HCT116 (cell line): ENCODE measurements around the gene PLBD2. TPM values are rescaled to one million over a fixed set of nuclear protein-coding genes. Genes with fewer than 3 reads are reported as not detected.

ENCODE experiments used
- ATAC-seq: fragments of 200-7000 bp; cut with Tn5 transposase; 2 replicates; pipeline ENCODE4 v1.9.1; 2020; ENCODE audit warnings: mild to moderate bottlenecking, moderate library complexity
- BruUV-seq: library from RNA; stranded (reverse); fragments of 400-500 nt; replicated peaks from 2 replicates; lab custom pipeline; 2021; lab: Mats Ljungman, UMichigan
- CTCF ChIA-PET: fragments of 300-600 bp; sonication (Branson Sonifier 250); formaldehyde crosslinking; loops from one replicate; lab custom pipeline; 2021; ENCODE audit warnings: antibody characterized with exemption; lab: Charles Lee
- POLR2A ChIA-PET: fragments of 300-600, 350-600 bp; sonication (Branson Sonifier 250); formaldehyde crosslinking; loops from one replicate; lab custom pipeline; 2021; ENCODE audit warnings: antibody characterized with exemption; lab: Charles Lee
- RAD21 ChIA-PET, 2 experiments: fragments of 300-600 bp; sonication (Branson Sonifier 250); formaldehyde crosslinking; loops; one replicate each; lab custom pipeline; 2023; ENCODE audit warnings: low total read pairs in 2 of 2; ENCODE audit not compliant: uncharacterized antibody in 2 of 2, unreplicated experiment in 2 of 2, low non-redundant PET in 1 of 2; lab: Charles Lee
- DNase-seq: peaks from one replicate; pipeline ENCODE4 v3.0.0-alpha.2; 2010; ENCODE audit warnings: low read depth, low spot score
- H2AFZ ChIP-seq: fragments of 200-600 bp; shearing (Covaris generic), sonication (generic); 2 replicates; pipeline ENCODE4 v1.6.1; 2017; ENCODE audit warnings: low read depth, mixed run types, mixed read lengths, antibody characterized with exemption, low read length; ENCODE audit not compliant: poor library complexity, severe bottlenecking
- H3K27ac ChIP-seq: 2 replicates; pipeline ENCODE4 v1.5.1; 2012; ENCODE audit warnings: low read depth, low read length
- H3K27me3 ChIP-seq: fragments of 200-600 bp; sonication (generic); 2 replicates; pipeline ENCODE4 v1.6.1; 2016; ENCODE audit warnings: mixed run types, low read length, mixed read lengths; ENCODE audit not compliant: insufficient read depth
- H3K36me3 ChIP-seq, 2 experiments: fragments of 200-500 bp in 1 of 2; fragments of 200-600 bp in 1 of 2; sonication (Bioruptor generic) in 1 of 2; sonication (generic) in 1 of 2; 2 replicates each; pipeline versions ENCODE4 v1.5.1 to v1.6.1; 2014 to 2016; ENCODE audit warnings: low read length in 2 of 2, inconsistent platforms in 1 of 2, mixed read lengths in 1 of 2, mixed run types in 1 of 2; ENCODE audit not compliant: insufficient read depth in 2 of 2, control insufficient read depth in 1 of 2
- H3K4me1 ChIP-seq, 2 experiments: fragments of 200-600 bp in 1 of 2; sonication (generic) in 1 of 2; 2 replicates each; pipeline versions ENCODE4 v1.5.1 to v1.6.1; 2012 to 2017; ENCODE audit warnings: low read length in 2 of 2, inconsistent platforms in 1 of 2, mild to moderate bottlenecking in 1 of 2, mixed read lengths in 1 of 2, mixed run types in 1 of 2, moderate library complexity in 1 of 2; ENCODE audit not compliant: insufficient read depth in 2 of 2, control insufficient read depth in 1 of 2
- H3K4me2 ChIP-seq: fragments of 200-600 bp; sonication (generic); 2 replicates; pipeline ENCODE4 v1.6.1; 2017; ENCODE audit warnings: mixed run types, low read length, mixed read lengths
- H3K4me3 ChIP-seq, 2 experiments: fragments of 200-600 bp in 1 of 2; sonication (generic) in 1 of 2; replicated peaks in 1 of 2; 2 replicates each; pipeline ENCODE4 v1.5.1; 2011 to 2016; ENCODE audit warnings: low read length in 2 of 2, control low read depth in 1 of 2, low read depth in 1 of 2, mild to moderate bottlenecking in 1 of 2, mixed read lengths in 1 of 2, mixed run types in 1 of 2
- H3K79me2 ChIP-seq: fragments of 200-600 bp; sonication (generic); 2 replicates; pipeline ENCODE4 v1.6.1; 2017; ENCODE audit warnings: mild to moderate bottlenecking, mixed run types, low read length, moderate library complexity, mixed read lengths; ENCODE audit not compliant: insufficient read depth
- H3K9ac ChIP-seq: fragments of 200-600 bp; sonication (generic); 2 replicates; pipeline ENCODE4 v1.6.1; 2016; ENCODE audit warnings: low read length, mixed read lengths
- H3K9me2 ChIP-seq: fragments of 200-600 bp; sonication (generic), shearing (Covaris generic); 2 replicates; pipeline ENCODE4 v1.6.1; 2017; ENCODE audit warnings: mixed run types, mild to moderate bottlenecking, moderate library complexity; ENCODE audit not compliant: insufficient read depth
- H3K9me3 ChIP-seq, 2 experiments: fragments of 200-500 bp in 1 of 2; fragments of 200-600 bp in 1 of 2; sonication (Bioruptor generic) in 1 of 2; sonication (generic) in 1 of 2; 2 replicates each; pipeline ENCODE4 v1.6.1; 2014 to 2017; ENCODE audit warnings: low read length in 2 of 2, mixed read lengths in 2 of 2, inconsistent platforms in 1 of 2, low read depth in 1 of 2, mild to moderate bottlenecking in 1 of 2, mixed run types in 1 of 2, moderate library complexity in 1 of 2; ENCODE audit not compliant: control insufficient read depth in 1 of 2, insufficient read depth in 1 of 2
- H4K20me1 ChIP-seq: fragments of 200-600 bp; sonication (generic), shearing (Covaris generic); 2 replicates; pipeline ENCODE4 v1.6.1; 2017; ENCODE audit warnings: mixed run types, mild to moderate bottlenecking, moderate library complexity; ENCODE audit not compliant: insufficient read depth
- CBX3 ChIP-seq: IDR thresholded peaks from 2 replicates; pipeline ENCODE4 v1.6.1; 2012; ENCODE audit warnings: low read depth
- CEBPB ChIP-seq: IDR thresholded peaks from 2 replicates; pipeline ENCODE4 v1.6.1; 2012; ENCODE audit warnings: low read depth
- EGR1 ChIP-seq: IDR thresholded peaks from 2 replicates; pipeline ENCODE4 v1.6.1; 2012; ENCODE audit warnings: low read depth
- ELF1 ChIP-seq: IDR thresholded peaks from 2 replicates; pipeline ENCODE4 v1.6.1; 2012; ENCODE audit warnings: low read depth, borderline replicate concordance
- EZH2 ChIP-seq: fragments of 200-600 bp; sonication (generic); IDR thresholded peaks from 2 replicates; pipeline ENCODE4 v1.6.1; 2017; ENCODE audit warnings: antibody characterized with exemption, mixed run types
- EZH2phosphoT487 ChIP-seq: fragments of 200-600 bp; IDR thresholded peaks from 2 replicates; pipeline ENCODE4 v1.6.1; 2018; ENCODE audit warnings: antibody characterized with exemption, borderline replicate concordance
- FOSL1 ChIP-seq: IDR thresholded peaks from 2 replicates; pipeline ENCODE4 v1.6.1; 2012; ENCODE audit warnings: low read depth
- JUND ChIP-seq: IDR thresholded peaks from 2 replicates; pipeline ENCODE4 v1.6.1; 2012
- POLR2A ChIP-seq: IDR thresholded peaks from 2 replicates; pipeline ENCODE4 v1.7.0; 2011; ENCODE audit warnings: borderline replicate concordance; ENCODE audit not compliant: insufficient read depth, insufficient read length; ENCODE audit errors: extremely low read depth
- POLR2AphosphoS5 ChIP-seq: IDR thresholded peaks from 2 replicates; pipeline ENCODE4 v1.6.1; 2011; ENCODE audit warnings: mild to moderate bottlenecking, low read depth, low read length, moderate library complexity
- RAD21 ChIP-seq: IDR thresholded peaks from 2 replicates; pipeline ENCODE4 v1.6.1; 2012; ENCODE audit warnings: low read depth, mild to moderate bottlenecking
- SRF ChIP-seq: IDR thresholded peaks from 2 replicates; pipeline ENCODE4 v1.6.1; 2012; ENCODE audit warnings: low read depth
- TCF7L2 ChIP-seq: IDR thresholded peaks from 2 replicates; pipeline ENCODE4 v1.7.0; 2011; ENCODE audit warnings: borderline replicate concordance, inconsistent platforms; ENCODE audit not compliant: insufficient read depth, insufficient read length; ENCODE audit errors: extremely low read depth
- ZBTB33 ChIP-seq: IDR thresholded peaks from 2 replicates; pipeline ENCODE4 v1.6.1; 2011; ENCODE audit warnings: mild to moderate bottlenecking, low read length, moderate library complexity; ENCODE audit not compliant: insufficient replicate concordance; ENCODE audit errors: extremely low read depth
- ZFX ChIP-seq: fragments of 450-650 bp; IDR thresholded peaks from 2 replicates; pipeline ENCODE4 v1.6.1; 2017
- intact Hi-C: fragments of 100-400 bp; cut with micrococcal nuclease; formaldehyde crosslinking; loops from 2 replicates; pipeline ENCODE4 v1.10.0; 2022
- total RNA-seq: library from RNA; stranded (reverse); gene quantifications from one replicate; pipeline ENCODE4 v1.2.1, GENCODE V29; 2021; ENCODE audit not compliant: unreplicated experiment
- TF ChIP-seq, protein P1 (sequence below), 3 experiments: fragments of 200-600 bp in 1 of 3; sonication (generic) in 1 of 3; IDR thresholded peaks in 2 of 3; conservative IDR thresholded peaks in 1 of 3; 2 replicates each; pipeline ENCODE4 v1.5.1; 2012 to 2017; ENCODE audit warnings: low read depth in 2 of 3, low read length in 2 of 3, antibody characterized with exemption in 1 of 3, borderline replicate concordance in 1 of 3, control low read depth in 1 of 3, mild to moderate bottlenecking in 1 of 3, mixed read lengths in 1 of 3, mixed run types in 1 of 3, moderate library complexity in 1 of 3; ENCODE audit not compliant: insufficient read depth in 1 of 3
- TF ChIP-seq, protein P2 (sequence below): IDR thresholded peaks from 2 replicates; pipeline ENCODE4 v1.6.1; 2012
- TF ChIP-seq, protein P3 (sequence below): IDR thresholded peaks from 2 replicates; pipeline ENCODE4 v1.6.1; 2012

Gene PLBD2
- total RNA-seq, 1 experiment from 2014 or later: 45.0 TPM

- TF ChIP-seq, protein P1, sequence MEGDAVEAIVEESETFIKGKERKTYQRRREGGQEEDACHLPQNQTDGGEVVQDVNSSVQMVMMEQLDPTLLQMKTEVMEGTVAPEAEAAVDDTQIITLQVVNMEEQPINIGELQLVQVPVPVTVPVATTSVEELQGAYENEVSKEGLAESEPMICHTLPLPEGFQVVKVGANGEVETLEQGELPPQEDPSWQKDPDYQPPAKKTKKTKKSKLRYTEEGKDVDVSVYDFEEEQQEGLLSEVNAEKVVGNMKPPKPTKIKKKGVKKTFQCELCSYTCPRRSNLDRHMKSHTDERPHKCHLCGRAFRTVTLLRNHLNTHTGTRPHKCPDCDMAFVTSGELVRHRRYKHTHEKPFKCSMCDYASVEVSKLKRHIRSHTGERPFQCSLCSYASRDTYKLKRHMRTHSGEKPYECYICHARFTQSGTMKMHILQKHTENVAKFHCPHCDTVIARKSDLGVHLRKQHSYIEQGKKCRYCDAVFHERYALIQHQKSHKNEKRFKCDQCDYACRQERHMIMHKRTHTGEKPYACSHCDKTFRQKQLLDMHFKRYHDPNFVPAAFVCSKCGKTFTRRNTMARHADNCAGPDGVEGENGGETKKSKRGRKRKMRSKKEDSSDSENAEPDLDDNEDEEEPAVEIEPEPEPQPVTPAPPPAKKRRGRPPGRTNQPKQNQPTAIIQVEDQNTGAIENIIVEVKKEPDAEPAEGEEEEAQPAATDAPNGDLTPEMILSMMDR (IDR thresholded peaks at IDR 0.05 in 2 of 3, conservative IDR thresholded peaks at IDR 0.05 in 1 of 3; ENCODE audit: borderline replicate concordance in 1 of 3, insufficient read depth in 1 of 3, low read depth in 2 of 3, low read length in 2 of 3): no peak
- TF ChIP-seq ZBTB33: no peak
- TF ChIP-seq, protein P2, sequence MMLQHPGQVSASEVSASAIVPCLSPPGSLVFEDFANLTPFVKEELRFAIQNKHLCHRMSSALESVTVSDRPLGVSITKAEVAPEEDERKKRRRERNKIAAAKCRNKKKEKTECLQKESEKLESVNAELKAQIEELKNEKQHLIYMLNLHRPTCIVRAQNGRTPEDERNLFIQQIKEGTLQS: no peak
- TF ChIP-seq, all 23 proteins: peak for 0
Observed at GRCh38 chr12:113371808-113372207, 13.4 kb downstream of the PLBD2 start (continued).

DNA sequence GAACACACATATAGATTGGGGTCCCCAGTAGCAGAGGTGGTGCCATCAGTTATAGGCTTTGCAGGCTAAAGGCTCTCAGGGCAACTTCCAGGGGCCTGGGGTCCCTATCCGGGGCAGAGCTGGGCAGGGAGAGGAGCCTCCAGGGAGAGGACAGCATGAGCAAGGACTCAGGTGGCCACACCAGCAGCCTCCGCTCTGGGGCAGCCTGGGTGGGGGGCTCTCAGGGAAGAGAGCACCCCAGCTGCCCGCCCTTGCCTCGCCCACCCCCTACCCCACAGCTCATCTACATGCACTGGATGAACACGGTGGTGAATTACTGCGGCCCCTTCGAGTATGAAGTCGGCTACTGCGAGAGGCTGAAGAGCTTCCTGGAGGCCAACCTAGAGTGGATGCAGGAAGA is 14.0 kb downstream of the PLBD2 start:
- ChIA-PET CTCF (no interaction called here), POLR2A (no interaction called here), RAD21 (no interaction called here)
- no peaks in the 10 kb centered on the region; the same call in 1 of the 2 replicates for H3K79me2 ChIP-seq
- DNase-seq (no peak), ATAC-seq (no peak)
- H3K4me3 ChIP-seq: no peak overlapping the region
- H3K36me3 ChIP-seq: peaks cover 8 to 11% of the 10 kb centered on the region in 2 experiments
- no peak overlapping the region for H2AFZ ChIP-seq
- H3K9me3 ChIP-seq: no peaks in the 10 kb centered on the region
- no peak overlapping the region for H3K9ac ChIP-seq
- no peaks in the 10 kb centered on the region for H3K9me2 ChIP-seq
- TF ChIP-seq POLR2AphosphoS5: no peak
- TF ChIP-seq CBX3: no peak
- TF ChIP-seq, protein P3, sequence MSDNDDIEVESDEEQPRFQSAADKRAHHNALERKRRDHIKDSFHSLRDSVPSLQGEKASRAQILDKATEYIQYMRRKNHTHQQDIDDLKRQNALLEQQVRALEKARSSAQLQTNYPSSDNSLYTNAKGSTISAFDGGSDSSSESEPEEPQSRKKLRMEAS: no peak
- no peak for TF ChIP-seq SRF
- TF ChIP-seq EZH2phosphoT487: no peak
- no peak for TF ChIP-seq POLR2A
- TF ChIP-seq EZH2: no peak
- TF ChIP-seq ZBTB33: no peak
- TF ChIP-seq EGR1: no peak
- no peak for TF ChIP-seq JUND
- TF ChIP-seq CEBPB: no peak
- no peak for TF ChIP-seq ZFX
- TF ChIP-seq RAD21: no peak
- TF ChIP-seq ELF1: no peak
- TF ChIP-seq TCF7L2: no peak
- TF ChIP-seq, protein P2: no peak
- TF ChIP-seq FOSL1: no peak
- H3K27ac ChIP-seq: no peak overlapping the region
- H4K20me1 ChIP-seq: no peaks in the 10 kb centered on the region
- H3K27me3 ChIP-seq: no peaks in the 10 kb centered on the region
- no TSS peak for BruUV-seq
- intact Hi-C loops: no loop called here
- peaks cover 0 to 4% of the 10 kb centered on the region in 2 experiments; a peak in 1 of 4 replicates for H3K4me1 ChIP-seq
- H3K4me2 ChIP-seq: no peak overlapping the region
